Renal cortex interstitium (tissue), 11 donors: Measurements from ENCODE around the gene MIR17HG. TPM values are rescaled to one million over a fixed set of nuclear protein-coding genes. Genes with fewer than 3 reads are reported as not detected.
A peak's percentile ranks its signal among the peaks of the same experiment; 100 is the strongest.

ENCODE experiments used
- DNase-seq, 11 donors: peaks; one replicate each; pipeline ENCODE4 v3.0.0-alpha.2; 2013; ENCODE audit warnings: low read depth in 9 of 11, low spot score in 4 of 11; ENCODE audit errors: extremely low read depth in 1 of 11
- polyA plus RNA-seq, 3 donors: library from polyadenylated mRNA; unstranded; fragments of 120-200 nt; gene quantifications; one replicate each; pipeline ENCODE4 v1.2.1, GENCODE V29; 2013; ENCODE audit not compliant: insufficient read length in 3 of 3

Gene MIR17HG
- polyA plus RNA-seq, 3 donors, result 3.2 to 6.6 (median 5.1) TPM

GRCh38 chr13:91359631-91360030 lies 12.1 kb downstream of the MIR17HG start:
- no peak for DNase-seq

GRCh38 chr13:91360246-91360751 lies 12.8 kb downstream of the MIR17HG start:
- no peak for DNase-seq

GRCh38 chr13:91361755-91362271 lies 14.3 kb downstream of the MIR17HG start:
- no peak for DNase-seq

- DNase-seq, result no peak
Observed at GRCh38 chr13:91362908-91363307, 15.4 kb downstream of the MIR17HG start.

GRCh38 chr13:91368101-91368500 lies 20.6 kb downstream of the MIR17HG start:
- DNase-seq, result no peak

GRCh38 chr13:91368676-91369440 lies 21.4 kb downstream of the MIR17HG start:
- no peak for DNase-seq

GRCh38 chr13:91369441-91369831 lies 21.9 kb downstream of the MIR17HG start:
- DNase-seq, result no peak

GRCh38 chr13:91370501-91370900 lies 23.0 kb downstream of the MIR17HG start:
- DNase-seq, result no peak

GRCh38 chr13:91372911-91373310 lies 25.4 kb downstream of the MIR17HG start:
- no peak for DNase-seq

- DNase-seq, result no peak
Observed at GRCh38 chr13:91375116-91375729, 27.7 kb downstream of the MIR17HG start.

- no peak for DNase-seq
Observed at GRCh38 chr13:91381371-91381770, 33.9 kb downstream of the MIR17HG start.

GRCh38 chr13:91383836-91384235 lies 36.3 kb downstream of the MIR17HG start:
- no peak for DNase-seq

- no peak for DNase-seq
Observed at GRCh38 chr13:91384896-91385295, 37.4 kb downstream of the MIR17HG start.

GRCh38 chr13:91389186-91389585 lies 41.7 kb downstream of the MIR17HG start:
- DNase-seq, result no peak

- DNase-seq, result no peak
Observed at GRCh38 chr13:91397595-91397994, 50.1 kb downstream of the MIR17HG start.

GRCh38 chr13:91398413-91399188 lies 51.1 kb downstream of the MIR17HG start, which contains the start of gene GPC5:
GPC5 (plus strand) TSS chr13:91398621.
- peak in 7 of 11 donors; percentile 18 to 66 (median 52) for DNase-seq

GRCh38 chr13:91399189-91400062 lies 51.9 kb downstream of the MIR17HG start:
- DNase-seq, result no peak

- DNase-seq, result no peak
Observed at GRCh38 chr13:91400063-91400399, 52.5 kb downstream of the MIR17HG start.

GRCh38 chr13:91400671-91401070 lies 53.2 kb downstream of the MIR17HG start:
- no peak for DNase-seq
